Measurements from ENCODE around the gene DYNLRB1.

DNA sequence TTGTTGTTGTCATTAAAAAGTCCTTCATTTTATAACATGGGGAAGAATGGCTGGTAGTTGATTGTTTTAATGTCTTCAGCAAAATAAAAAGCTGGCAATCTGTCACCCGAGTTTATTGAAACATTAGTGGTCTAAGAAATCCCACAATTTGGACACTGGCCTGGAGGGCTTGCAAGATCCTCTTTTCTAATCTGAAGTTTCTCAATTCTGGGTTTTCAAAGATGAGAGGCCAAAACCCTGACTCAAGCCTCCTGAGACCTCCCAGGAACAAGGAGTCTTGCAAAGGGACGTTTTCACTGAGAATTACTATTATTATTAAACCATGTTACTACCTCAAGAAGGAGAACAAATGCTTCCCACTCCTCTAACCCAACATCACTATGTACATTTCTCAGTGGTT, 61.8 kb downstream of the DYNLRB1 start:
- TF ChIP-seq EZH2 (IDR thresholded peaks at IDR 0.05; ENCODE audit: borderline replicate concordance, control insufficient read depth, low read depth, low read length) (no peak), CBX3 (IDR thresholded peaks at IDR 0.05; ENCODE audit: borderline replicate concordance, low read depth) (no peak), CHD4 (IDR thresholded peaks at IDR 0.05) (no peak), MYB (IDR thresholded peaks at IDR 0.05; ENCODE audit: borderline replicate concordance, low read depth, low read length) (no peak), EP300 (IDR thresholded peaks at IDR 0.05; ENCODE audit: borderline replicate concordance in 1 of 2, control insufficient read depth in 1 of 2, low read depth in 2 of 2, low read length in 2 of 2) (no peak)
